ENCODE data around the gene BEND4.

DNA sequence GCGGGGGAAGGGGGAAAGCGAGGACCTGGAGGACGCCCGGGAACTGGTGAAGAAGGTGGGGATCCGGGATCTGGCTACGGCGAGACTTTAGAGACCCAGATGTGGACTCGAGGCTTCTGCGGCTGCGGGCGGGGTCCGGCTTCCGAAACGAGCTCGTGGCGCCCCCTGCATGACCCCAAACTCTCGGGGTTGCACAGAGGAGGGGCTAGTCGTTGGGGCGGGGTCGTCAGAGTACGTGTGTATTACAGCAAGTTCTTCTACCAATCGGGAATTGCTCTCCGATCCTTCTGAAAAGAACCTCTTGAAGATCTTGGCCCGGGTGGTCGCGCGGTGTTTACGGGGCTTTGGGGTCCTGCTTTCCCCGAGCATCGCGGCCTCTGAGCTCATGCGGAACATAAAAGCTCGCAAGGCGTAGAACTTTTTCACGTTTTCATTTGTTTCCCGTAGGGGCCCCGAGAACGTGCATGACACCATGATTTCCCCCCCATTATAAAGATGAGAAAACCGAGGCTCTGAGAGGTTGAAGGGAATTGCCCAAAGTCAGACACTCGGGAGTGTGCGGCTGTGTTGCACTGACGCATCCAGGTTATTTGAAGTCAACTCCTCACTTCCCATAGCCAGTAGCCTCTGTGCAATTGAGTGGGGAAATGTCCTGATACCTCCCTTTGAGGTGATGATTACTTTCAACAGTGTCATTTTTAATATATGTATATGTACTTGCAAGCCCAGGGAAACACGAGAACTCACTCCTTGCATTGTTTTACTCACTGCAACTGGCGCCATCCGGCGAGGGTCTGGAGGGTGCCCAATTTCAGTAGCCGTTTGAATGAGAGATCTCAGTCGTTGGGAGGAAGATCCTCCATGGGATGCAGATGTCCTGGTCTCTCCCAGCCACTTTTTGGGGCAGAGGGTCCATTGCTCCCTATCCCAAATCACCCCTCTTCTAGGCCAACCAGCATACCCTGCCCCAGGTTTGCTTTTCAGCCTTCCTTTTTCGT, at the start of gene BEND4:
- TF ChIP-seq RFX5 (IDR thresholded peaks at IDR 0.05; ENCODE audit: low read depth, low read length), result no peak
- TF ChIP-seq USF2 (IDR thresholded peaks at IDR 0.05; ENCODE audit: low read depth, low read length), result no peak
- TF ChIP-seq, protein P1, sequence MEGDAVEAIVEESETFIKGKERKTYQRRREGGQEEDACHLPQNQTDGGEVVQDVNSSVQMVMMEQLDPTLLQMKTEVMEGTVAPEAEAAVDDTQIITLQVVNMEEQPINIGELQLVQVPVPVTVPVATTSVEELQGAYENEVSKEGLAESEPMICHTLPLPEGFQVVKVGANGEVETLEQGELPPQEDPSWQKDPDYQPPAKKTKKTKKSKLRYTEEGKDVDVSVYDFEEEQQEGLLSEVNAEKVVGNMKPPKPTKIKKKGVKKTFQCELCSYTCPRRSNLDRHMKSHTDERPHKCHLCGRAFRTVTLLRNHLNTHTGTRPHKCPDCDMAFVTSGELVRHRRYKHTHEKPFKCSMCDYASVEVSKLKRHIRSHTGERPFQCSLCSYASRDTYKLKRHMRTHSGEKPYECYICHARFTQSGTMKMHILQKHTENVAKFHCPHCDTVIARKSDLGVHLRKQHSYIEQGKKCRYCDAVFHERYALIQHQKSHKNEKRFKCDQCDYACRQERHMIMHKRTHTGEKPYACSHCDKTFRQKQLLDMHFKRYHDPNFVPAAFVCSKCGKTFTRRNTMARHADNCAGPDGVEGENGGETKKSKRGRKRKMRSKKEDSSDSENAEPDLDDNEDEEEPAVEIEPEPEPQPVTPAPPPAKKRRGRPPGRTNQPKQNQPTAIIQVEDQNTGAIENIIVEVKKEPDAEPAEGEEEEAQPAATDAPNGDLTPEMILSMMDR (conservative IDR thresholded peaks at IDR 0.05; ENCODE audit: low read depth, low read length), result no peak
- no peak for TF ChIP-seq POLR2A (IDR thresholded peaks at IDR 0.05; ENCODE audit: low read depth, low read length)
- TF ChIP-seq CHD1 (IDR thresholded peaks at IDR 0.05; ENCODE audit: low read depth, low read length), result no peak
- TF ChIP-seq ELK1 (IDR thresholded peaks at IDR 0.05; ENCODE audit: borderline replicate concordance, low read depth, low read length), result no peak
- TF ChIP-seq RAD21 (IDR thresholded peaks at IDR 0.05; ENCODE audit: low read length), result no peak
- no peak for TF ChIP-seq MXI1 (IDR thresholded peaks at IDR 0.05; ENCODE audit: borderline replicate concordance, low read depth, low read length)
- no peak for TF ChIP-seq SMC3 (IDR thresholded peaks at IDR 0.05; ENCODE audit: low read depth, low read length)

All from IMR-90 (cell line).